Stimulated activated CD4-positive, alpha-beta T cell treated with anti-CD3 and anti-CD28 coated beads, TNF-alpha, amount 100 ng/mL, for 48 hours (primary cell): Measurements from ENCODE around the gene PXDC1.
"Not testable (repeated sequence)": the region's sequence is repeated elsewhere in the genome, so short reads cannot be mapped to it uniquely, and the experiment has no call there.

Experiments
- DNase-seq, 3 donors: peaks; one replicate each; pipeline ENCODE4 v3.0.0-alpha.2; 2020; ENCODE audit warnings: low read depth in 3 of 3

Gene PXDC1

GRCh38 chr6:3782876-3783832 lies 31.6 kb upstream of the PXDC1 start:
- DNase-seq, result no peak

GRCh38 chr6:3781504-3781903 lies 30.0 kb upstream of the PXDC1 start:
- DNase-seq, result no peak

GRCh38 chr6:3779574-3779849 lies 28.0 kb upstream of the PXDC1 start:
- no peak for DNase-seq

DNA sequence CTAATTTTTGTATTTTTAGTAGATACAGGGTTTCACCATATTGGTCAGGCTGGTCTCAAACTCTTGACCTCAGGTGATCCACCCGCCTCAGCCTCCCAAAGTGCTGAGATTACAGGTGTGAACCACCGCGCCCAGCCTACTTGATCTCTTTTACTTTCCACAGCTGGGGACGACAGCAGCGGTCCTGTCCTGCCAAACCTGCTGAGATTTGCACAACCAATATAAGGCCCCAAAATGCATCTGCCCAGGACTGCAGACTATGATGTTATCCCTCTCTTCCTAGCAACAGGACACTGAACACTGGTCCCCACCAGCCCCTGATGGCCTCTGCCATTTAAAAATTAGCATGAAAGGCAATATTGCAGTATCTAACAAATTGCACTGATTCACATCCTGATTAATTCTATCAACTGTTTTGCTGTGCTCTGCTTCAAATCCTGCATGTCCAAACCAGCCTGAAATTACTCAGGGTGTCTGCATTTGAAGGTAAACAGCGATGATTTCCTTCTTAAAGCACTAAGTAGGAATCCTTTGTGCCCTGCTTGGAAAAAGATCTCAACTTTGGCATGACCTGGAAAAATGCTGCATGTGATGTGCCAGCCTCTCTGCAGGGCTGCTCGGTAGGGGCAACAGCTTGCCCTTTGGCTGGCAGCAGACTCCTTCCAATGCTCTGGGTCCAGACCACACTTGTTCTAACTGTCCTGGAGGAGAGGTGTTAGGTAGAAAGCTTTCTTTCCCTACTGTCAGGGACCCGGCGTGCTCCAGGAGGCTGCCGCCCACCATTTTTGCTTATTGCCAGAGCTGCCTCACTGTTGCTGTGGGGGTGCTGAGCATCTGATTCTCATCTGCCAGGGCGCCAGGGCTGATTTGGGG lies 27.4 kb upstream of the PXDC1 start:
- no peak for DNase-seq

DNA sequence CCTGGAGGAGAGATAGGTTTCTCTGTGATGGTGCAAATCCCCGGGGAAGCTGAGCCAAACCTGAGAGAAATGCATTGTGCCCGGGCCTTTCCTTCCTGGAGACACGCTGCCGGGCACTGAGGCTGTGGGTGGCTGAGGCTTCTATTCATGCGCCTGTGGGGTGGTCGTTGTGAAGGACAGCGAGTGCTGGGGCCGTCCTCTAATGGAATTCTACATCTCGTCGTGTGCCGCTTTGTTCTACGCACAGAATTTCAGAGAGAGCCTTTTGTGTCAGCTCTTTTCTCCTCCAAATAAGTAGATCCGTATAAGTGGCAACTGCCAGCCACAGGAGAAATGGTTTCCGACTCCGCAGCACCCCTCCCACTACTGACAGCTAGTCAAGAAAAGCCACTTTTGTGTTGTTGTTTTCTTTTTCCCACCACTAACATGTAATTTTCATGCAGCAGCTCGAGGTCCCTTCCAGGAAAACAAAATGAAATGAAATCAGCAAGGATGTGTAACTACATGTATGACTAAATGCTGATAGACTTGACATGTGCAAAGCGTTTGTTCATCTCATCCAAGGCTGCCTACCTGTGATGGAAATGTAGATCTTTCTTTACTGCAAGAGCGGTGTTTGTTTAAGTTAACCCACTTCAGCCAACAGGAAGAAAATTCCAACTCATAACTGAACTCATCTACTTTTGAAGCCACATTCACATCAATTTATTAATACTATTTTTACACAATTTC lies 26.4 kb upstream of the PXDC1 start:
- DNase-seq, result no peak

- no peak for DNase-seq
These were observed 25.5 kb upstream of the PXDC1 start for GRCh38 chr6:3776881-3777507.

GRCh38 chr6:3775847-3776246 lies 24.3 kb upstream of the PXDC1 start:
- DNase-seq, result no peak

GRCh38 chr6:3775386-3775785 lies 23.9 kb upstream of the PXDC1 start:
- no peak for DNase-seq

DNA sequence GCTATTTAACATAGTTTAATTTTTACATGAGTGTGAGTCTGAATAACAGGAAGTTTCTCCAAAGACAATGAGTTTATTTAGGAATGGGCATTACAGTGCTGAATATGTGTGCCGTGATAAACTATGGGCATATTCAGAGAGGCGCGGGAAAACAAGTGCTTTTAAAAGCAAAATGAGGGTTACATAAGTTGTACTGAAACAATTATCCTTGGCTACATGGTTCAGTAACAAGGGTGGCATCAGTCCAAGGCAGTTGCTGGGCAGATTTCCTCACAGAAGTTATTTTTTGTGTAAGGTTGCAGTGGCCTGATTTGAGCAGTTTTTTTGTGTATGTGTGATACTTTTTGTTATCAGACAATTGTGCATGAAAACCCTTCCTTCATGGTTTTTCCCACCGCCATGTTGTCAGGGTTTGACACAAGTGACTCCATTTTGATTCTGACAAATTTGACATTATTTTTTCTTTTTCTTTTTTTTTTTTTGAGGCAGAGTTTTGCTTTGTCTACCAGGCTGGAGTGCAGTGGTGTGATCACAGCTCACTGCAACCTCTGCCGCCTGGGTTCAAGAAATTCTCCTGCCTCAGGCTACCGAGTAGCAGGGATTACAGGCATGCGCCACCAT lies 22.3 kb upstream of the PXDC1 start:
- DNase-seq, result no peak

- not testable (repeated sequence) for DNase-seq
These were observed 20.9 kb upstream of the PXDC1 start for GRCh38 chr6:3772127-3772999.

DNA sequence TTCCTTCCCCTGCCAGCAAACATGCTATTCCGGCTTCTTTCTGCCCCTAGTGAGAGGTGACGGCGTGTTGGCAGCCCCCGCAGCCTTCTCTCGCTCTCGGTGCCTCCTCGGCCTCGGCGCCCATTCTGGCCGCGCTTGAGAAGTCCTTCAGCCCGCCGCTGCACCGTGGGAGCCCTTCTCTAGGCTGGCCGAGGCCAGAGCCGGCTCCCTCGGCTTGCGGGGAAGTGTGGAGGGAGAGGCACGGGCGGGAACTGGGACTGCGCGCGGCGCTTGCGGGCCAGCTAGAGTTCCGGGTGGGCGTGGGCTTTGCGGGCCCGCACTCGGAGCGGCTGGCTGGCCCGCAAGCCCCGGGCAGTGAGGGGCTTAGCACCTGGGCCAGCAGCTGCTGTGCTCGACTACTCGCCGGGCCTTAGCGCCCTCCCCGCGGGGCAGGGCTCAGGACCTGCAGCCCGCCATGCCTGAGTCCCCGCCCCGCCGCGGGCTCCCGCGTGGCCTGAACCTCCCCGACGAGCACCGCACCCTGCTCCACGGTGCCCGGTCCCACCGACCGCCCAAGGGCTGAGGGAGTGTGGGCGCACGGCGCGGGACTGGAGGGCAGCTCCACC lies 20.0 kb upstream of the PXDC1 start:
- no peak for DNase-seq

GRCh38 chr6:3770023-3770720 lies 18.7 kb upstream of the PXDC1 start:
- DNase-seq, result no peak

DNA sequence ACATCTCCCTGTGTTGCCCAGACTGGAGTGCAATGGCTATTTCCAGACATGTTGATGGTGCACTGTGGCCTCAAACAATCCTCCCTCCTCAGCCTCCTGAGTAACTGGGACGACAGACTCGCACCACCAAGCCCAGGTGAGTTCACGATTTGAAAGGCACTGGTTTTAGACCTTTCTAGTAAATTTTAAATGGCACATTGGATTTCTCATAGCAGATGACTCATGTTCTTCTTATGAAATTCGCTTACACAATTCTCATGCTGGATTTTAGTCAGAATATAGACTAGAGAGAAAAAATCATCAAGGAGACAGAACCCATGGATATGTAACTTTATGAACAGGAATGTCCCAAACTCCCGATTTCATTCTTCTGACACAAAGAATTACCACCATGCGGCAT lies 18.1 kb upstream of the PXDC1 start:
- no peak for DNase-seq

- DNase-seq, result no peak
These were observed 17.0 kb upstream of the PXDC1 start for GRCh38 chr6:3768502-3768901.

DNA sequence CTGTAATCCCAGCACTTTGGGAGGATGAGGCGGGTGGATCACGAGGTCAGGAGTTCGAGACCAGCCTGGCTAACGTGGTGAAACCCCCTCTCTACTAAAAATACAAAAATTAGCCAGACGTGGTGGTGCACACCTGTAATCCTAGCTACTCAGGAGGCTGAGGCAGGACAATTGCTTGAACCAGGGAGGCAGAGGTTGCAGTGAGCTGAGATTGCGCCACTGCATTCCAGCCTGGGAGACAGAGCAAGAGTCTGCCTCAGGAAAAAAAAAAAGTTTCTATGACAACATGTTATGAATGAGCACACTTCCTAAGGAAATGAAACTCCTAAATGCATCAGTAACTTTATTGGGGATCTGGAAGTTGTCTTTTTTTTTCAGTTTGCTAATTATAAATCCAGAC lies 16.0 kb upstream of the PXDC1 start:
- DNase-seq, result not testable (repeated sequence)

GRCh38 chr6:3766214-3766613 lies 14.7 kb upstream of the PXDC1 start:
- DNase-seq, result no peak

- DNase-seq, result no peak
These were observed 13.9 kb upstream of the PXDC1 start for GRCh38 chr6:3765415-3765814.

GRCh38 chr6:3764516-3765335 lies 13.2 kb upstream of the PXDC1 start:
- no peak for DNase-seq
